ENCODE data around the gene USP12.

The USP12 gene

DNA sequence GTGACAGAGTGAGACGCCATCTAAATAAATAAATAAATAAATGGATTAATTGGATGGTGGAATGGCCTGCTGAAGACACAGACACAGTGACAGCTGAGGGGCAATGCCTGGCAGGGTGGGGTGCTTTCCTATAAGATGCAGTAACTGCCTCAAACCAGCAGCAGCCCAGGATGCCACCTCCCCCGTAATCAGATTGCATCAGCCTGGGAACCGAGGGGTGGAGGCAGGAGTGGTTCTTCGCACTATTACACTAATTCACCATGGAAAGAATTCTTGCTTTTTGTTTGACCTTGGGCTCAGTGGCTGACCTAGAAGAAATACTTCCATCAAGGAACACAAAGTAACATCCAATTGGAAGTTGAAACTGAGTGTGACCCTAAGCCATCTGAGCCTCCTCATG is 31.6 kb upstream of the USP12 start:
- Histone ChIP-seq H3K4me1 (ENCODE audit: insufficient read depth, low read length, severe bottlenecking) (no peaks in the 10 kb centered on the region), H3K27ac (ENCODE audit: low read depth, low read length, poor library complexity, severe bottlenecking) (no peak overlapping the region), H4K20me1 (ENCODE audit: insufficient read depth, low read length) (no peaks in the 10 kb centered on the region), H3F3A (ENCODE audit: insufficient read depth, low read length) (no peaks in the 10 kb centered on the region), H3K36me3 (ENCODE audit: insufficient read depth, low read length) (no peaks in the 10 kb centered on the region), H3K9me3 (ENCODE audit: low read length) (no peaks in the 10 kb centered on the region), H2AFZ (ENCODE audit: low read length) (no peak overlapping the region), H3K9me2 (ENCODE audit: low read depth, low read length) (no peaks in the 10 kb centered on the region), H3K4me2 (ENCODE audit: low read length) (no peak overlapping the region), H3K27me3 (ENCODE audit: insufficient read depth, low read length) (no peaks in the 10 kb centered on the region), H3K79me2 (ENCODE audit: insufficient read depth, low read length) (no peaks in the 10 kb centered on the region), H3K4me3 (ENCODE audit: low read depth, low read length, poor library complexity, severe bottlenecking) (no peak overlapping the region), H3K9ac (ENCODE audit: low read length) (no peak overlapping the region)
- TF ChIP-seq, protein P1, sequence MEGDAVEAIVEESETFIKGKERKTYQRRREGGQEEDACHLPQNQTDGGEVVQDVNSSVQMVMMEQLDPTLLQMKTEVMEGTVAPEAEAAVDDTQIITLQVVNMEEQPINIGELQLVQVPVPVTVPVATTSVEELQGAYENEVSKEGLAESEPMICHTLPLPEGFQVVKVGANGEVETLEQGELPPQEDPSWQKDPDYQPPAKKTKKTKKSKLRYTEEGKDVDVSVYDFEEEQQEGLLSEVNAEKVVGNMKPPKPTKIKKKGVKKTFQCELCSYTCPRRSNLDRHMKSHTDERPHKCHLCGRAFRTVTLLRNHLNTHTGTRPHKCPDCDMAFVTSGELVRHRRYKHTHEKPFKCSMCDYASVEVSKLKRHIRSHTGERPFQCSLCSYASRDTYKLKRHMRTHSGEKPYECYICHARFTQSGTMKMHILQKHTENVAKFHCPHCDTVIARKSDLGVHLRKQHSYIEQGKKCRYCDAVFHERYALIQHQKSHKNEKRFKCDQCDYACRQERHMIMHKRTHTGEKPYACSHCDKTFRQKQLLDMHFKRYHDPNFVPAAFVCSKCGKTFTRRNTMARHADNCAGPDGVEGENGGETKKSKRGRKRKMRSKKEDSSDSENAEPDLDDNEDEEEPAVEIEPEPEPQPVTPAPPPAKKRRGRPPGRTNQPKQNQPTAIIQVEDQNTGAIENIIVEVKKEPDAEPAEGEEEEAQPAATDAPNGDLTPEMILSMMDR (IDR thresholded peaks at IDR 0.05; ENCODE audit: low read length), result no peak
- TF ChIP-seq EZH2 (IDR thresholded peaks at IDR 0.05; ENCODE audit: borderline replicate concordance, low read length), result no peak

DNA sequence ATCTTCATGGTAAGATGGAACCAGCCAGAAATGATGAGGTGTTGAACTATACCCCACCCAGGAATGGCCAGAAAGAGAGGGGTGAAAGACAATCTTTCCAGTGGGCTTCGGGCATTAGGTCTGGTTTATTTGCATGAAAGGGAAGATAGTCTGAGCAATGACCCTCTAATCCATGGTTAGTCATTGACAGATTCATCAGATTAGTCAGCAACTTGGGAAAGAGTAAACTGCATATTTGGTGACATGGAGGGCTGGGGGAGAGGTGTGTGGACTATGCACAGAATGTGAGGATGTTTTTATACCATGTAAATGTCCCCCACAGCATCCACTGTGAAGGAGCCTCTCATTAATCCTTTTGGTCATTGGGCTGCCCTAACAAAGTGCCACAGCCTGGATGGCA is 30.1 kb upstream of the USP12 start:
- H3K27ac ChIP-seq (ENCODE audit: low read depth, low read length, poor library complexity, severe bottlenecking), result no peak overlapping the region
- H3K4me2 ChIP-seq (ENCODE audit: low read length), result no peak overlapping the region
- H3K9ac ChIP-seq (ENCODE audit: low read length), result no peak overlapping the region
- no peaks in the 10 kb centered on the region for H3F3A ChIP-seq (ENCODE audit: insufficient read depth, low read length)
- no peaks in the 10 kb centered on the region for H4K20me1 ChIP-seq (ENCODE audit: insufficient read depth, low read length)
- H2AFZ ChIP-seq (ENCODE audit: low read length), result no peak overlapping the region
- H3K9me2 ChIP-seq (ENCODE audit: low read depth, low read length), result no peaks in the 10 kb centered on the region
- no peak for TF ChIP-seq EZH2 (IDR thresholded peaks at IDR 0.05; ENCODE audit: borderline replicate concordance, low read length)
- TF ChIP-seq, protein P1 (IDR thresholded peaks at IDR 0.05; ENCODE audit: low read length), result no peak
- no peak overlapping the region for H3K4me3 ChIP-seq (ENCODE audit: low read depth, low read length, poor library complexity, severe bottlenecking)
- H3K4me1 ChIP-seq (ENCODE audit: insufficient read depth, low read length, severe bottlenecking), result no peaks in the 10 kb centered on the region
- H3K36me3 ChIP-seq (ENCODE audit: insufficient read depth, low read length), result no peaks in the 10 kb centered on the region
- no peaks in the 10 kb centered on the region for H3K9me3 ChIP-seq (ENCODE audit: low read length)
- no peaks in the 10 kb centered on the region for H3K79me2 ChIP-seq (ENCODE audit: insufficient read depth, low read length)
- H3K27me3 ChIP-seq (ENCODE audit: insufficient read depth, low read length), result no peaks in the 10 kb centered on the region

DNA sequence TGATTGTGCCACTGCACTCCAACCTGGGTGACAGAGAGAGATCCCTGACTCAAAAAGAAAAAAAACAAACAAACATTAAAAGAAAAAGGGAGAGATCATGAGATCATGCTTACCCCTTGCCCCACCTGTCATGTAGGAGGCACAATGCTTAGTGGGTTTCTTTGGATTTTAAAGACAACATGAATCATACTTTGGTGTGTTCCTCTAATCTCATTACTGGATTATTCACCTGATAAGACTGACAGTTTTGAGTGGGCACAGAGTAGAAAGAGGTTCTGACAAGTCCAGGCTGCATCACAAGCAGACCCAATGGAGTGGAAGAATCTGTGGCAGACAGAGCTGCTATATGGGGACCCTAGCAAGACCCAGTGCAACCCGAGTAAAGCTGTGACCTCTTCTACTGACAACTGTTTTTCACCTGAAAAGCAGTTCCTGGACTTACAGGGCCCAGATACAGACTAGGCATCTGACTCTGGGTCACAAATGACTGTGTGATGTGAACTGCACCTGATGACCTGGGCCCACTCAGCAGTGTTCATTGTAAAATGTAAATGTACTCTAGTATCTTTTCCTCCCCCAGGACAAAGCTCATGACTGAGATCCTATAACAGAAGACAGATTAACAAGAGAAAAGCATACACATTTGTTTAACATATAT is 28.9 kb upstream of the USP12 start:
- Histone ChIP-seq H3K36me3 (ENCODE audit: insufficient read depth, low read length) (no peaks in the 10 kb centered on the region), H3K9me2 (ENCODE audit: low read depth, low read length) (no peaks in the 10 kb centered on the region), H3K4me2 (ENCODE audit: low read length) (no peak overlapping the region), H3K4me3 (ENCODE audit: low read depth, low read length, poor library complexity, severe bottlenecking) (no peak overlapping the region), H3K27ac (ENCODE audit: low read depth, low read length, poor library complexity, severe bottlenecking) (no peak overlapping the region), H3K4me1 (ENCODE audit: insufficient read depth, low read length, severe bottlenecking) (no peaks in the 10 kb centered on the region), H4K20me1 (ENCODE audit: insufficient read depth, low read length) (no peaks in the 10 kb centered on the region), H3K27me3 (ENCODE audit: insufficient read depth, low read length) (no peaks in the 10 kb centered on the region), H3K79me2 (ENCODE audit: insufficient read depth, low read length) (no peaks in the 10 kb centered on the region), H3F3A (ENCODE audit: insufficient read depth, low read length) (no peaks in the 10 kb centered on the region), H3K9ac (ENCODE audit: low read length) (no peak overlapping the region), H2AFZ (ENCODE audit: low read length) (no peak overlapping the region), H3K9me3 (ENCODE audit: low read length) (no peaks in the 10 kb centered on the region)
- TF ChIP-seq, protein P1 (IDR thresholded peaks at IDR 0.05; ENCODE audit: low read length), result no peak
- TF ChIP-seq EZH2 (IDR thresholded peaks at IDR 0.05; ENCODE audit: borderline replicate concordance, low read length), result no peak
